Measurements from ENCODE around the gene METTL6. TPM values are rescaled to one million over a fixed set of nuclear protein-coding genes. Genes with fewer than 3 reads are reported as not detected.

The METTL6 gene
- total and polyA plus RNA-seq, 10 of the 15 experiments (the other 5 are each of a cell fraction or from before 2014, with no cell fraction given), result 13.8 to 29.6 (median 20.8) TPM

DNA sequence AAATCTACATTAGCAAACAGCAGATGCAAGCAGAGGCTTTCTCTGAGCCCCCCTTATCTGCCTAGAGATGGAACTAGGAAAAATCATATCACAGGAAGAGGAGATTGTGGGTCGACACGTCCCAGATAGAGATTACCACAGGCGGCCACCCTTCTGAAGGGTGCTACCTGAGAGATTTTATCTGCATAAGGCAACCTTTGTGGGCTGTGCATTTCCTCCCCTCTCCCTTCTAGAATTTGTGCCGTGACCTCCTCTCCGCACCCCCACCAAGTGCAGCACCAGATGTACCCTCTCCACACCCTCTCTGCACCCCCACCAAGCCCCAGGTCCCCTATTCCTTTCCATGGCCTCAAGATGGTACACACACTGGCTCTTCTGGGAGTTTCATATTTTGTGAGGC is 27.4 kb downstream of the METTL6 start:
- CTCF ChIA-PET, result interaction anchor here (0.6 to 10.1 kb wide), 14 partner anchors 9 to 403 kb away, joined by 3 to 302 read pairs (median 4); partner anchors contain the start of genes CAPN7 and RBSN
- FAIRE-seq (no peak), DNase-seq (ENCODE audit: low read depth, low spot score) (no peak), ATAC-seq (no peak)
- Histone ChIP-seq H3K4me2 (ENCODE audit: control insufficient read depth, insufficient read depth) (no peak overlapping the region), H2AFZ (ENCODE audit: control insufficient read depth, low read depth, low read length) (no peak overlapping the region), H3K9me3 (replicated peaks; ENCODE audit: control insufficient read depth, insufficient read depth, low read length) (no peaks in the 10 kb centered on the region; the same call in 2 of the 3 replicates), H4K20me1 (ENCODE audit: control insufficient read depth, insufficient read depth) (no peaks in the 10 kb centered on the region), H3K4me3 (no peak overlapping the region), H3K79me2 (ENCODE audit: control insufficient read depth, insufficient read depth, low read length) (no peaks in the 10 kb centered on the region), H3K27me3 (replicated peaks in 1 of 2; ENCODE audit: control insufficient read depth in 2 of 2, insufficient read depth in 2 of 2, low read length in 1 of 2) (no peaks in the 10 kb centered on the region), H3K36me3 (ENCODE audit: control insufficient read depth in 2 of 2, insufficient read depth in 2 of 2, low read length in 1 of 2) (no peaks in the 10 kb centered on the region), H3K27ac (ENCODE audit: control insufficient read depth, insufficient read depth) (no peak overlapping the region), H3K9ac (ENCODE audit: control insufficient read depth, insufficient read depth, low read length) (no peak overlapping the region), H3K4me1 (ENCODE audit: control insufficient read depth, insufficient read depth, low read length) (peaks cover 10% of the 10 kb centered on the region)
- intact Hi-C loops (cut with micrococcal nuclease; ENCODE audit: unreplicated experiment) (loop anchor here (2.0 kb wide), 1 partner anchor 15 kb away; no protein-coding TSS in a partner anchor), in situ Hi-C loops (cut with MboI) (loop anchor here (5.0 kb wide), 2 partner anchors 198 to 283 kb away; no protein-coding TSS in a partner anchor)
- WGBS (ENCODE audit: insufficient coverage, insufficient replicate concordance, low lambda C conversion rate, missing lambda C conversion rate), result 68% methylated on average over 3 of the region's 5 CpGs
- BruUV-seq (replicated peaks), result no TSS peak
- TF ChIP-seq, protein P1, sequence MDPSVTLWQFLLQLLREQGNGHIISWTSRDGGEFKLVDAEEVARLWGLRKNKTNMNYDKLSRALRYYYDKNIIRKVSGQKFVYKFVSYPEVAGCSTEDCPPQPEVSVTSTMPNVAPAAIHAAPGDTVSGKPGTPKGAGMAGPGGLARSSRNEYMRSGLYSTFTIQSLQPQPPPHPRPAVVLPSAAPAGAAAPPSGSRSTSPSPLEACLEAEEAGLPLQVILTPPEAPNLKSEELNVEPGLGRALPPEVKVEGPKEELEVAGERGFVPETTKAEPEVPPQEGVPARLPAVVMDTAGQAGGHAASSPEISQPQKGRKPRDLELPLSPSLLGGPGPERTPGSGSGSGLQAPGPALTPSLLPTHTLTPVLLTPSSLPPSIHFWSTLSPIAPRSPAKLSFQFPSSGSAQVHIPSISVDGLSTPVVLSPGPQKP (IDR thresholded peaks at IDR 0.05; ENCODE audit: low read depth, low read length), result no peak
- no peak for TF ChIP-seq ESRRA (IDR thresholded peaks at IDR 0.05; ENCODE audit: low read length)
- no peak for TF ChIP-seq JUND (IDR thresholded peaks at IDR 0.05; ENCODE audit: low read depth, low read length)
- TF ChIP-seq NR2C2 (IDR thresholded peaks at IDR 0.05; ENCODE audit: borderline replicate concordance, control insufficient read depth, insufficient read length, low read depth), result no peak
- no peak for TF ChIP-seq NBN (IDR thresholded peaks at IDR 0.05)
- TF ChIP-seq ZSCAN29 (IDR thresholded peaks at IDR 0.05), result no peak
- no peak for TF ChIP-seq PML (IDR thresholded peaks at IDR 0.05; ENCODE audit: low read length)
- no peak for TF ChIP-seq FOXM1 (IDR thresholded peaks at IDR 0.05; ENCODE audit: low read depth, low read length)
- no peak for TF ChIP-seq STAT3 (IDR thresholded peaks at IDR 0.05; ENCODE audit: low read depth, low read length)
- no peak for TF ChIP-seq MYB (IDR thresholded peaks at IDR 0.05; ENCODE audit: borderline replicate concordance, low read depth, low read length)
- POLR2A ChIA-PET, result no interaction called here
- SMC1A ChIA-PET (ENCODE audit: uncharacterized antibody, unreplicated experiment), result interaction anchor here (0.8 to 5.4 kb wide), 11 partner anchors 9 to 201 kb away, joined by 3 to 68 read pairs (median 4); no protein-coding TSS in a partner anchor
- RAD21 ChIA-PET (ENCODE audit: unreplicated experiment), result interaction anchor here (1.0 to 5.2 kb wide), 5 partner anchors 15 to 198 kb away, joined by 4 to 70 read pairs (median 5); no protein-coding TSS in a partner anchor
